Measurements from ENCODE around the gene CCDC3. TPM values are rescaled to one million over a fixed set of nuclear protein-coding genes. Genes with fewer than 3 reads are reported as not detected.

Gene CCDC3
- total RNA-seq, 6 experiments from 2014 or later, result 0.05 to 0.09 (median 0.07) TPM; not detected in 2

- no peak for DNase-seq
- TF ChIP-seq, protein P1, sequence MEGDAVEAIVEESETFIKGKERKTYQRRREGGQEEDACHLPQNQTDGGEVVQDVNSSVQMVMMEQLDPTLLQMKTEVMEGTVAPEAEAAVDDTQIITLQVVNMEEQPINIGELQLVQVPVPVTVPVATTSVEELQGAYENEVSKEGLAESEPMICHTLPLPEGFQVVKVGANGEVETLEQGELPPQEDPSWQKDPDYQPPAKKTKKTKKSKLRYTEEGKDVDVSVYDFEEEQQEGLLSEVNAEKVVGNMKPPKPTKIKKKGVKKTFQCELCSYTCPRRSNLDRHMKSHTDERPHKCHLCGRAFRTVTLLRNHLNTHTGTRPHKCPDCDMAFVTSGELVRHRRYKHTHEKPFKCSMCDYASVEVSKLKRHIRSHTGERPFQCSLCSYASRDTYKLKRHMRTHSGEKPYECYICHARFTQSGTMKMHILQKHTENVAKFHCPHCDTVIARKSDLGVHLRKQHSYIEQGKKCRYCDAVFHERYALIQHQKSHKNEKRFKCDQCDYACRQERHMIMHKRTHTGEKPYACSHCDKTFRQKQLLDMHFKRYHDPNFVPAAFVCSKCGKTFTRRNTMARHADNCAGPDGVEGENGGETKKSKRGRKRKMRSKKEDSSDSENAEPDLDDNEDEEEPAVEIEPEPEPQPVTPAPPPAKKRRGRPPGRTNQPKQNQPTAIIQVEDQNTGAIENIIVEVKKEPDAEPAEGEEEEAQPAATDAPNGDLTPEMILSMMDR (IDR thresholded peaks at IDR 0.05), result no peak
- Mint-ChIP-seq H3K27ac (no peak overlapping the region), H3K27me3 (ENCODE audit: insufficient read depth) (peaks cover 3% of the 10 kb centered on the region; the same call in 1 of the 2 replicates), H3K4me1 (ENCODE audit: low read depth) (no peaks in the 10 kb centered on the region), H3K9me3 (peaks cover 30% of the 10 kb centered on the region), H3K36me3 (ENCODE audit: low read depth) (no peaks in the 10 kb centered on the region), H3K4me3 (no peak overlapping the region)
These were observed 39.0 kb downstream of the CCDC3 start for GRCh38 chr10:12962556-12962955.

DNA sequence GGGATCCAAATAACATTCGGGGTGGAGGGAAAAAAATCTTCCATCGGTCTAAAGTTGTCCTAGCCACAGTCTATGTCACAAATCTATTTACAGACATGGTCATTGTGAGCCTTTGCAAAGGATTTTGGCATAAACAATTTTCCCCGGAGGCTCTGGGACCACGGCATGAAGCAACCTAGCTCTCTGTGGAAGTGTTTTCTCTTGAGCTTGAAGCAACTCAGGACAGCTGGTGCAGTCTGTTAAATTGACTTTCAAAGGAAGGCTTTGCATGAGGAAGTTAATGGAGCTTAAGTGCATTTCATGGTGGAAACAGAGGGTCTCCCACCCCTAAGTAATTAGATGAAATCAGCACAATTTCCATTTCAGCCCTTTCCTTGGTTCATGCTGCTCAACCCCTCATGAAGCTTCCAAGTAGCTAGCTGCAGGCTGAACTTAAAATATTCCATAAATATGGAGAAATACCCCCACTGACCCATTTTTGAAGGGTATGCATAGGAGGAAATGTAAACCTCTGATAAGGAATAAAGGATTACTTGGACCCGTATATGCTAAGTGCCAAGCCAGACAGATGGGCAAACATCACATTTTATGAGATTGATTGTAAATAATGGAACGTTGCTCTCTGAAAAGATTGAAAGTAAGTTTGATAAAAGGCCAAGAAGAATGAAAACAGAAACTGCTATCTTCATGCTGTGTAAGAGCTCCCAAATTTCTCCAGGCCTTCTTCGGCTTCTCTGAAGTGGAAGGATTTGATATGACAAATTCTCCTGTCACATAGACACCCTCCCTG is 39.9 kb downstream of the CCDC3 start:
- H3K27me3 Mint-ChIP-seq (ENCODE audit: insufficient read depth), result peaks cover 3% of the 10 kb centered on the region; the same call in 1 of the 2 replicates
- no peaks in the 10 kb centered on the region for H3K36me3 Mint-ChIP-seq (ENCODE audit: low read depth)
- peaks cover 29% of the 10 kb centered on the region for H3K9me3 Mint-ChIP-seq
- TF ChIP-seq, protein P1 (IDR thresholded peaks at IDR 0.05), result no peak
- no peak overlapping the region for H3K27ac Mint-ChIP-seq
- DNase-seq, result no peak
- H3K4me3 Mint-ChIP-seq, result no peak overlapping the region
- no peaks in the 10 kb centered on the region for H3K4me1 Mint-ChIP-seq (ENCODE audit: low read depth)

DNA sequence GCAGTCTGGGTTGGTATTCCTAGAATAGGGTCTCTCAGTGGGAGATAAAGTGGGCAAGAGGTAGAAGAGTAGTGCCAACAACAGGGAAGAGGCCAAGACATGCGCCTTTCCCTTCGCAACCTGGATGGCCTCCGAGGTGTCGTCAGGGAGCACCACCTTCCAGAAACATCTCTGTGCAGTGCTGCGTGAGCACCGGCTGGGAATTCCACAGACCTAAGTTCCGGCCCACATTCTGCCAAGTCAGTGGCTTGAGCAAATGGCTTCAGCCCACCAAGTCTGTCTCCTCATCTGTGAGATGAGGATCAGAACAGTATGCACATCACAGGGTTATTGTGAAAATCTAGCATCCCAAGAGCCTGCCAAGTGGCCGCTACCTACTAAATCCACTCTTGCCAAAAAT is 40.6 kb downstream of the CCDC3 start:
- no peak overlapping the region for H3K27ac Mint-ChIP-seq
- TF ChIP-seq, protein P1 (IDR thresholded peaks at IDR 0.05), result no peak

DNA sequence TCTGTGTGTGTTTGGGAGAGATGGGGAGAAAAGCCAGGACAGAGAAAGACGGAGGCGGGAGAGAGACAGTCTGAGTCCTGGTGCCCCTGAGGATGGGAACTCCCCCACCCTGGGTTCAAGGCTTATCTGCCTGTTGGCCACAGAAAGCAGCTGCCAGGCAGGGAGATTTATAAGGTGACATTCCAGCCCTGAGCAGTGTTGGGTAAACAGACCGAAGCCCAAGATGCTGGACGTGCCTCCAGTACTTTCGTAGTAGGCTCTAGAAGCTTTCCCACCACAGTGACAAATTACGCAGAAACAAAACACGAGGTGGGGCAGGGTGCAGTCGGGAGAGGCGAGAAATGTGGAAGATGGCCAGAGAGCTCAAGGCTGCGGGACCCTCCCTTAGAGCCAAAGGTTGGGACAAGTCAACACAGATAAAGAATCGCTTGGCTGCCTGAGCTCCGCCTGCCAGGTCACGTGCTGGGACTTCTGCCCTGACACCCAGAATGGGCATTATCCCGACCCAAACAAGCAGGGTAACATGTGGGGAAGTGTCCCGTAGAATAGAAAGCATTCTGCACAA is 41.1 kb downstream of the CCDC3 start:
- H3K27ac Mint-ChIP-seq, result no peak overlapping the region
- TF ChIP-seq, protein P1 (IDR thresholded peaks at IDR 0.05), result no peak
- H3K4me1 Mint-ChIP-seq (ENCODE audit: low read depth), result no peaks in the 10 kb centered on the region
- peaks cover 36% of the 10 kb centered on the region for H3K9me3 Mint-ChIP-seq
- no peak for DNase-seq
- no peak overlapping the region for H3K4me3 Mint-ChIP-seq
- H3K36me3 Mint-ChIP-seq (ENCODE audit: low read depth), result no peaks in the 10 kb centered on the region
- peaks cover 3% of the 10 kb centered on the region; the same call in 1 of the 2 replicates for H3K27me3 Mint-ChIP-seq (ENCODE audit: insufficient read depth)

More for the DNA sequence above, 40.6 kb downstream of the CCDC3 start:
- Mint-ChIP-seq H3K4me1 (ENCODE audit: low read depth) (no peaks in the 10 kb centered on the region), H3K27me3 (ENCODE audit: insufficient read depth) (peaks cover 3% of the 10 kb centered on the region; the same call in 1 of the 2 replicates), H3K4me3 (no peak overlapping the region), H3K9me3 (peaks cover 35% of the 10 kb centered on the region), H3K36me3 (ENCODE audit: low read depth) (no peaks in the 10 kb centered on the region)
- no peak for DNase-seq

GRCh38 chr10:12958546-12959110 is 42.9 kb downstream of the CCDC3 start:
- Mint-ChIP-seq H3K27ac (no peak overlapping the region), H3K4me1 (ENCODE audit: low read depth) (no peaks in the 10 kb centered on the region), H3K36me3 (ENCODE audit: low read depth) (no peaks in the 10 kb centered on the region; the same call in 1 of the 2 replicates), H3K27me3 (ENCODE audit: insufficient read depth) (no peaks in the 10 kb centered on the region), H3K4me3 (no peak overlapping the region), H3K9me3 (peaks cover 40% of the 10 kb centered on the region)
- TF ChIP-seq, protein P1 (IDR thresholded peaks at IDR 0.05), result no peak
- DNase-seq, result no peak
